GM12865 (cell line): ENCODE results near the gene RUNX1.

ENCODE experiments used
- DNase-seq: peaks from one replicate; pipeline ENCODE4 v3.0.0; 2010; ENCODE audit warnings: low read depth
- H3K4me3 ChIP-seq: 2 replicates; pipeline ENCODE4 v1.5.1; 2011; ENCODE audit warnings: mild to moderate bottlenecking, low read depth, low read length, control low read depth
- TF ChIP-seq, protein P1 (sequence below): IDR thresholded peaks from 2 replicates; pipeline ENCODE4 v1.5.1; 2011; ENCODE audit warnings: low read length, control low read depth, low read depth, inconsistent platforms; ENCODE audit not compliant: insufficient read depth; ENCODE audit errors: missing control alignments

RUNX1 gene

DNA sequence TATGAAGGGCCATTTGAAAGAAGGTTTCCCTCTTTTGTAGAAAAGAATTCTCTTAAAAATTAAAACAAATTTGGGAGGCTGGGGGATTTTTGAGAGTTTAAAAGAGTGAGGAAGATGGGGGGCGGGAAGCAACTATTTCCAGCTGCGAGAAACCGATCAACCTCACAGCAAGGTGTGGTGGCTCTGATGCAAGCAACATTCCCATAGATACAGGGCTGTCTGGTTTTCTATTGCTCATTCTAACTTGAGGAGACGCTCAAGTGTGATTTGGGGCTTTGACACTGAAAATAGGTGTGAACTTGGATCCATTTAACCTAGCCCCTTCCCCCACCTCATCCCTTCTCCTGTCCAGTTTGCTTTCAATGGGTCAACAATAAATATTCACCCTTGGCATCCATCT is 7.2 kb downstream of the RUNX1 start:
- no peak for DNase-seq
- TF ChIP-seq, protein P1, sequence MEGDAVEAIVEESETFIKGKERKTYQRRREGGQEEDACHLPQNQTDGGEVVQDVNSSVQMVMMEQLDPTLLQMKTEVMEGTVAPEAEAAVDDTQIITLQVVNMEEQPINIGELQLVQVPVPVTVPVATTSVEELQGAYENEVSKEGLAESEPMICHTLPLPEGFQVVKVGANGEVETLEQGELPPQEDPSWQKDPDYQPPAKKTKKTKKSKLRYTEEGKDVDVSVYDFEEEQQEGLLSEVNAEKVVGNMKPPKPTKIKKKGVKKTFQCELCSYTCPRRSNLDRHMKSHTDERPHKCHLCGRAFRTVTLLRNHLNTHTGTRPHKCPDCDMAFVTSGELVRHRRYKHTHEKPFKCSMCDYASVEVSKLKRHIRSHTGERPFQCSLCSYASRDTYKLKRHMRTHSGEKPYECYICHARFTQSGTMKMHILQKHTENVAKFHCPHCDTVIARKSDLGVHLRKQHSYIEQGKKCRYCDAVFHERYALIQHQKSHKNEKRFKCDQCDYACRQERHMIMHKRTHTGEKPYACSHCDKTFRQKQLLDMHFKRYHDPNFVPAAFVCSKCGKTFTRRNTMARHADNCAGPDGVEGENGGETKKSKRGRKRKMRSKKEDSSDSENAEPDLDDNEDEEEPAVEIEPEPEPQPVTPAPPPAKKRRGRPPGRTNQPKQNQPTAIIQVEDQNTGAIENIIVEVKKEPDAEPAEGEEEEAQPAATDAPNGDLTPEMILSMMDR = no peak
- no peak overlapping the region for H3K4me3 ChIP-seq

DNA sequence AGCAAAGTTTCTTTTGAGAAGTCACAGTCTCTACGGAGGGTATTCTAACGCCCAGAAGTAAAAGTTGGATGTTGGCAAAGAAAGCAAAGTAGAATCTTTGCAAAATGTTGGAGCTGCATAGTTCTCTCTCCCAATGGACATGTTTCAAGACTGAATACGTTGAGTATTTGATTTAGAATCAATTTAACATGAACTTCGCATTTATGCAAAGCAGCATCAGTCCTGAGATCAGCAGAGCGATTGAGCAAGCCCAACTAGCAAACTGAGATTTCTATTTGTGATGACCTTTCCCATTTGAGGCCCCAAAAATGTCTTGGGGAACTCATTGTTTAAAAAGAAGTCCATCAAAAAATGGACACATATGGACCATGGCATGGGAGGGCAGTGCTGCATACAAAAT is 8.0 kb downstream of the RUNX1 start:
- TF ChIP-seq, protein P1 = no peak
- no peak for DNase-seq
- H3K4me3 ChIP-seq = no peak overlapping the region

DNA sequence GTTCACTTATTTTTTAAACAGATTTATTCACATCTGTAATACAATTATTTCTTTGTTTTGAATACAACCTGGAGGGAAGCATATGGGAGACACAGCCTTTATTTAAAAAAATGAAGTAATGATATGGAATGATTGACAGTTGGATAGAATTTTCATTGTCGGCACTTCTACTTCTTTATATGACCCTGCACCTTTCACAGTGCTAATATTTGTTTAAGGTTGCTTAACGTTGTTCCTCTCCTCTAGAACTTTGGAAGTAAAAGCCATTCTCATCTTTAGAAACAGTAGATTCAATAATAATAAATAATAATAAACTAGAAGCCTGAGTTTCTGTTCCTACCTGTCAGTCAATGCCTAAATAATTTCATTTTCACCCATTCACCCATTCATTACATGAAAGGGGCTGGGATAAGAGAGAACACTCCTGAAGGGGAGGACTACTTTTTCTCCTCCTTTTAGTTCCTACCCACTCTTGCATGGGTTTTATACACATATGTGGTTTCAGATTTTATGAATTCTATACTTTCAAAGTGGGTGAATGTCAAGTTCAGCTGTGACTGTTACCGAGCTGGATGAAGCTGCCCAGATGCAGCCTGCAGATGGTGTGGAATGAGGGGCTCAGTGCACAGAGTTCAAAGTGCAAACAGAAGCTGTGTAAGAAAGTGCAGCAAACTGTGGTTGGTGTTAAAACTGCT is 9.4 kb downstream of the RUNX1 start:
- TF ChIP-seq, protein P1 = no peak
- DNase-seq = no peak
- H3K4me3 ChIP-seq = no peak overlapping the region

DNA sequence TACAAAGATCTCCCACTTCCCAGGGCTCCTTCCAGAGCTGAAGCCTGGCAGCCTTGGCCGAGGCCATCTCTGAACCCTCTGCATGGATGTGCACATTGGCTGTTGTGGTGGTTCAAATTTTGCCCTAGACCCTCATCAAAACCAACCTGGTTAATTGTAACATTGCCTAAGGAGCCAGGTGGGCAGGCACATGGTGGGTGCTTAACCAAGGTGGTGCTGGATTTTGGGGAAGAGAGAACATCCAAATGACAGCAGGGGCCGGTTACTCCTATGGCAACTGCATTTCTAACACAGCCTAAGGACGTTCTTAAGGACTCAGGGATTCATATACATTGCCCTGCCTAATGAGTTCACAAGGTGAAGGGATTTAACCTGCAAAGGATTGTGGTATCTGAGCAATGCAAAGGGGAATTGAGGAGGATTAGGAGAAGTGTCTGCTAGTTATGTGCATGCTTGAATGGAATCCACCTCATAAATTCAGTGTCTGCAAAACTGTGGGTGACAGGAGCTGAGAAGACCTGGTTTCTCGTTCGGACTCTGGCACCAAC is 10.3 kb downstream of the RUNX1 start:
- TF ChIP-seq, protein P1 = no peak
- H3K4me3 ChIP-seq = no peak overlapping the region
- no peak for DNase-seq

DNA sequence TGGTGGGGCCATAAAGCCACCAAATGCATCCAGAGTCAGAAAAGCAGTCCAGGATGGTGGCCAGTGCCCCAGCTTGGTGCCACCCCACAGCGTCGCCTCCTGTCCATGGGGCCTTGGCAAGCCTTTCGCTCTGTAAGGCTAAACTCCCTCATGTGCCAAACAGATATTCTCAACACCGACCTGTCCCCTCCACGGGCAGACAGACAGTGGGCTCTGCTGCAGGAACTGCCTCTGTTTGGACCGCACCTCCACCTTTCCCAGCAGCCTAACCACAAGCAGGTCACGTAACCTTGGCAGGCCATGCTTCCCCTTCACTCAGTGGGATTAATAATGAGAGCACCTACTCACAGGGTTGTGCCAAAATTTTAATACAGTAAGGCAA is 11.7 kb downstream of the RUNX1 start:
- DNase-seq = no peak
- H3K4me3 ChIP-seq = no peak overlapping the region
- TF ChIP-seq, protein P1 = no peak

DNA sequence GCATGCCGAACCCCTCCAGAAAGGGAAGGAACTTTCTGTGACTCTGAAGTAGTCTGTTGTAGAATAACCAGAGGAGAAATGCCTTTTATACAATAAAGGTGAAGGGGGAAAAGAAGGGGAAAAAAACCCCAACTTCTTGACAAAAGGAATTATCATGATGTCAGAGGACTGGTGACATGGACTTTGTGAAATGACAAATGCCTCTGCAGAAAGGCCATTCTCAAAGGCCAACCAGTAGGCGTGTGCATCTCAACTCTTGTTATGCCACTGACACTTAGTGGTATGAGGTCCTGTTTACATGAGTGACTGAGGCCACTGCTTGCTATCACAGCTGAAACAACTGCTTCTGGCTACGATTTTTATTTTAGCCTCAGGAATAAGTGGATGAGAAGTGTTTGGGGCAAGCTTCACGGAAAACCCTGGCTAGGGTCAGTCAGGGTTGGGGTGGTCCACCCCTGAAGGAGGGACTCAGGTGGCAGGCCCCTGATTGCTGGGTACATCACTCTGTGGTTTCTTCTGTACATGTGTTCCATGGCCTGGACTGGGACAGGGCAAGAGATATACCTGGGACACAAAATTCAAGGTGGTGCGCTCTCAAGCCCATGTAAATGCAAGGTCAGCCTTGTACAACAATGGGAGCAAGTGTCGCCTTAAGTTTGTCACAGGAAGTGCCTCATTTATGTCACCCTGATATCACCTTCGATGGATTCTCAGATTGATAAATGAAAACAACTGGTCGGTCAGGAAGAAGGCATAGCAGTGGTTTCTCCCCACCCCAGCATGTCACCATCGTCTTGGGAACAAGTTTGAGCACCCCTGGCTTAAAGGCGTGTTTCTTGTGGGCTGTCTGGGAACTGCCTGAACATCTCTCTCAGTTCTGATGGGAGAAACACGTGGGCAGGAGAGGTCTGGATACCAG is 12.4 kb downstream of the RUNX1 start:
- TF ChIP-seq, protein P1 = no peak
- DNase-seq = no peak
- H3K4me3 ChIP-seq = no peak overlapping the region
